Activated CD8-positive, alpha-beta memory T cell treated with anti-CD3 and anti-CD28 coated beads for 48 hours (primary cell): ENCODE measurements around the gene NUMB.

Experiments
- DNase-seq, 3 experiments: peaks; one replicate each; pipeline ENCODE4 v3.0.0-alpha.2; 2020; ENCODE audit warnings: low read depth in 2 of 3, low spot score in 2 of 3

The NUMB gene

GRCh38 chr14:73248108-73248868, 210.1 kb downstream of the NUMB start:
- no peak for DNase-seq

- DNase-seq, result no peak
Observed at GRCh38 chr14:73246387-73247150, 211.8 kb downstream of the NUMB start.

- DNase-seq, result peak in 1 of 3 experiments; percentile 23
Observed at GRCh38 chr14:73245480-73246325, 212.6 kb downstream of the NUMB start.

GRCh38 chr14:73244541-73245290, 213.6 kb downstream of the NUMB start:
- DNase-seq, result no peak

GRCh38 chr14:73243748-73244147, 214.6 kb downstream of the NUMB start:
- DNase-seq, result no peak

GRCh38 chr14:73243341-73243740, 215.0 kb downstream of the NUMB start:
- DNase-seq, result no peak

- DNase-seq, result no peak
Observed at GRCh38 chr14:73242357-73242901, 215.9 kb downstream of the NUMB start.

GRCh38 chr14:73241481-73242165, 216.7 kb downstream of the NUMB start:
- no peak for DNase-seq

GRCh38 chr14:73240816-73241480, 217.4 kb downstream of the NUMB start:
- no peak for DNase-seq

- no peak for DNase-seq
Observed at GRCh38 chr14:73239393-73240241, 218.7 kb downstream of the NUMB start.

- no peak for DNase-seq
Observed at GRCh38 chr14:73238941-73239340, 219.4 kb downstream of the NUMB start.

- DNase-seq, result no peak
Observed at GRCh38 chr14:73238424-73238852, 219.9 kb downstream of the NUMB start.

GRCh38 chr14:73237786-73238423, 220.4 kb downstream of the NUMB start:
- DNase-seq, result no peak

- no peak for DNase-seq
Observed at GRCh38 chr14:73237219-73237785, 221.0 kb downstream of the NUMB start, which contains the start of gene PAPLN. Gene PAPLN (plus strand): TSS chr14:73237506. CDS start chr14:73239779, 2,273 bp downstream.

- no peak for DNase-seq
Observed at GRCh38 chr14:73236752-73237218, 221.6 kb downstream of the NUMB start.

GRCh38 chr14:73236157-73236556, 222.2 kb downstream of the NUMB start:
- no peak for DNase-seq

GRCh38 chr14:73235531-73236155, 222.7 kb downstream of the NUMB start:
- no peak for DNase-seq
